OCI-LY7 (cell line): ENCODE measurements around the gene TMEM178B.

Experiments
- CTCF ChIP-seq: fragments of 200-600 bp; sonication (generic); conservative IDR thresholded peaks from 2 replicates; pipeline ENCODE4 v1.5.1; 2014; ENCODE audit warnings: mild to moderate bottlenecking, antibody characterized with exemption, low read length, moderate library complexity, mixed read lengths
- EZH2phosphoT487 ChIP-seq: fragments of 200-600 bp; sonication (generic); IDR thresholded peaks from 2 replicates; pipeline ENCODE4 v1.6.1; 2018; ENCODE audit warnings: low read depth, borderline replicate concordance, mild to moderate bottlenecking, mixed run types, antibody characterized with exemption, low read length, moderate library complexity, mixed read lengths

- TF ChIP-seq CTCF (no peak), EZH2phosphoT487 (no peak)
Observed at GRCh38 chr7:141153231-141153630, 79.4 kb downstream of the TMEM178B start.
